Keratinocyte (primary cell): ENCODE results near the gene MBP.

Experiments used
- CTCF ChIP-seq, 3 experiments: IDR thresholded peaks in 1 of 3; conservative IDR thresholded peaks in 1 of 3; optimal IDR thresholded peaks in 1 of 3; 2 replicates in 2 of 3; 3 replicates in 1 of 3; pipeline versions ENCODE3 to v1.5.1; 2011; ENCODE audit warnings: low read length in 3 of 3, mild to moderate bottlenecking in 3 of 3, moderate library complexity in 2 of 3, control low read depth in 1 of 3, inconsistent platforms in 1 of 3; ENCODE audit not compliant: insufficient read depth in 2 of 3; ENCODE audit errors: extremely low read depth in 1 of 3
- EZH2 ChIP-seq: IDR thresholded peaks from one replicate; pipeline ENCODE4 v1.6.1; 2012; ENCODE audit warnings: inconsistent platforms, mild to moderate bottlenecking, low read length, moderate library complexity

GRCh38 chr18:77177009-77177408 is 44.4 kb upstream of the MBP start:
- TF ChIP-seq CTCF (optimal IDR thresholded peaks at IDR 0.05 in 1 of 3, IDR thresholded peaks at IDR 0.05 in 1 of 3, conservative IDR thresholded peaks at IDR 0.05 in 1 of 3; ENCODE audit: extremely low read depth in 1 of 3, insufficient read depth in 2 of 3, low read length in 3 of 3) (no peak), EZH2 (no peak)
